PC-9 (cell line): ENCODE results near the gene GPR25.

Experiments used
- CTCF ChIP-seq: fragments of 200-600 bp; sonication (generic); conservative IDR thresholded peaks from 2 replicates; pipeline ENCODE4 v1.6.1; 2017; ENCODE audit warnings: mixed run types, antibody characterized with exemption, mild to moderate bottlenecking, moderate library complexity
- EZH2 ChIP-seq: fragments of 200-600 bp; sonication (generic); IDR thresholded peaks from 2 replicates; pipeline ENCODE4 v1.8.0; 2017; ENCODE audit warnings: antibody characterized with exemption, low read depth

GRCh38 chr1:200872446-200873115 is at the start of gene GPR25:
- no peak for TF ChIP-seq CTCF
- TF ChIP-seq EZH2, result no peak
